PC-9 (cell line): ENCODE data around the gene CLDND2.

Experiments
- EZH2 ChIP-seq: fragments of 200-600 bp; sonication (generic); IDR thresholded peaks from 2 replicates; pipeline ENCODE4 v1.8.0; 2017; ENCODE audit warnings: antibody characterized with exemption, low read depth
- TF ChIP-seq, protein P1 (sequence below): fragments of 200-600 bp; sonication (generic); conservative IDR thresholded peaks from 2 replicates; pipeline ENCODE4 v1.6.1; 2017; ENCODE audit warnings: mixed run types, antibody characterized with exemption, mild to moderate bottlenecking, moderate library complexity

DNA sequence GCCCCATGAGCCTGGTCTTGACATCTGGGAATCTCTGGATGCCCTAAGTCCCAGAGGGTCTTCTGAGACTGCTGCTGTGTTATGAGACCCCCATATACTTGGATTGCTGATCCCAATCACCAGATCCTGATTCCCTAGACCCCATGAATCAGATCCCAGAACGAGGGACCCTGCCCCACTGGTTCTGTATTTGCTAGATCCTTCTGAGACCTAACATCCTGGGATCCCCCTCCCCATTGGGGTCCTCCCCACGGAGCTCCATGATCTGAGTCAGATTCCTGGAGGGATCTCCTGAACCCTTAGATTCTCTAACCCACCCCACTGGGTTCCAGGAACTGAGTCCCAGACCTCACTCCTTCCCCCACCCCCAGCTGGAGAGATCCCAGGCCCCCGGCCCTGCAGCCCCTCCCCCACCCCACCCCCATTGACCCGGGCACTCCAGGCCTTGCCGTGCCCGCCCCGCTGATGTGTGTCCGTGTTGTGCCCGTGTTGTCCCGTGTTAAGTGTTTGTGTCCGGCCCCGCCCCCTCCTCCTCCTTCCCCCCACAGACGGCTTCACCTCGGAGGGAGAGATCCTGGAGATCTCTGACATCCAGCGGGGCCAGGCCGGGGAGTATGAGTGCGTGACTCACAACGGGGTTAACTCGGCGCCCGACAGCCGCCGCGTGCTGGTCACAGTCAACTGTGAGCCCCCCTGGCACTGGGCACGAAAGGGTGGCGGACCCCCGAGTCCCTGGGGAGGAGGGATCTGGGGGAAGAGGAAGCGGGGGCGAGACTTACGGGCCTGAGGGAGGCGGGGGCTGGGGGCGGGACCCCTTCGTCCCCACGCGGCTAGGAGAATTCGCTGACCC lies 42.4 kb downstream of the CLDND2 start:
- TF ChIP-seq, protein P1, sequence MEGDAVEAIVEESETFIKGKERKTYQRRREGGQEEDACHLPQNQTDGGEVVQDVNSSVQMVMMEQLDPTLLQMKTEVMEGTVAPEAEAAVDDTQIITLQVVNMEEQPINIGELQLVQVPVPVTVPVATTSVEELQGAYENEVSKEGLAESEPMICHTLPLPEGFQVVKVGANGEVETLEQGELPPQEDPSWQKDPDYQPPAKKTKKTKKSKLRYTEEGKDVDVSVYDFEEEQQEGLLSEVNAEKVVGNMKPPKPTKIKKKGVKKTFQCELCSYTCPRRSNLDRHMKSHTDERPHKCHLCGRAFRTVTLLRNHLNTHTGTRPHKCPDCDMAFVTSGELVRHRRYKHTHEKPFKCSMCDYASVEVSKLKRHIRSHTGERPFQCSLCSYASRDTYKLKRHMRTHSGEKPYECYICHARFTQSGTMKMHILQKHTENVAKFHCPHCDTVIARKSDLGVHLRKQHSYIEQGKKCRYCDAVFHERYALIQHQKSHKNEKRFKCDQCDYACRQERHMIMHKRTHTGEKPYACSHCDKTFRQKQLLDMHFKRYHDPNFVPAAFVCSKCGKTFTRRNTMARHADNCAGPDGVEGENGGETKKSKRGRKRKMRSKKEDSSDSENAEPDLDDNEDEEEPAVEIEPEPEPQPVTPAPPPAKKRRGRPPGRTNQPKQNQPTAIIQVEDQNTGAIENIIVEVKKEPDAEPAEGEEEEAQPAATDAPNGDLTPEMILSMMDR = no peak
- TF ChIP-seq EZH2 = no peak
